Ovary (tissue), 9 donors: ENCODE results near the gene CDK5RAP3. TPM values are rescaled to one million over a fixed set of nuclear protein-coding genes. Genes with fewer than 3 reads are reported as not detected.

Source experiments
- DNase-seq, 5 donors: peaks; one replicate each; pipeline ENCODE4 v3.0.0-alpha.2; 2019 to 2020
- H3K27ac ChIP-seq, 2 donors: fragments of 200-600 bp; one replicate each; pipeline versions ENCODE4 v1.5.1 to v1.8.0; 2019 to 2022
- H3K27me3 ChIP-seq: fragments of 200-600 bp; one replicate; pipeline ENCODE4 v1.8.0; 2022
- H3K36me3 ChIP-seq: fragments of 200-600 bp; sonication (generic); one replicate; pipeline ENCODE4 v1.5.1; 2019
- H3K4me1 ChIP-seq: one replicate; pipeline ENCODE4 v1.8.1; 2013; ENCODE audit warnings: mild to moderate bottlenecking, moderate library complexity; ENCODE audit not compliant: insufficient read depth
- H3K4me3 ChIP-seq: fragments of 200-600 bp; sonication (generic); one replicate; pipeline ENCODE4 v1.5.1; 2017
- H3K9me3 ChIP-seq, 2 donors: fragments of 200-600 bp in 1 of 2; sonication (generic) in 1 of 2; one replicate each; pipeline versions ENCODE4 v1.5.1 to v1.8.1; 2013 to 2019; ENCODE audit warnings: mild to moderate bottlenecking in 1 of 2, moderate library complexity in 1 of 2
- CTCF ChIP-seq, 3 donors: fragments of 450-650 bp in 2 of 3; fragments of 200-600 bp in 1 of 3; IDR thresholded peaks; one replicate each; pipeline versions ENCODE4 v1.5.1 to v1.8.0; 2016 to 2022; ENCODE audit warnings: antibody characterized with exemption in 3 of 3, mild to moderate bottlenecking in 1 of 3
- EP300 ChIP-seq: sonication (generic); formaldehyde crosslinking; IDR thresholded peaks from one replicate; pipeline ENCODE4 v1.6.1; 2017; ENCODE audit warnings: antibody characterized with exemption
- POLR2A ChIP-seq: fragments of 450-650 bp; IDR thresholded peaks from one replicate; pipeline ENCODE4 v1.6.1; 2017; ENCODE audit warnings: antibody characterized with exemption, mild to moderate bottlenecking, moderate library complexity
- whole genome bisulfite sequencing, 3 donors: extraction: QIAGEN DNeasy Blood & Tissue Kit in 1 of 3; methylation state at CpG; one replicate each; pipeline versions ENCODE4 v1.1.5 to v1.1.7; 2013 to 2017; 5-methylcytosine and 5-hydroxymethylcytosine counted together
- intact Hi-C, 4 donors: fragments of 100-400 bp; cut with DNase I; formaldehyde crosslinking; loops; one replicate each; pipeline versions ENCODE4 v1.11.0 to v1.15.1; 2022 to 2023
- polyA plus RNA-seq, 2 donors: library from polyadenylated mRNA; stranded (reverse); fragments of 200-250 nt in 1 of 2; fragments of 350-450 nt in 1 of 2; fragmentation: Illumina TruSeq in 1 of 2; extraction: RNeasy Lipid Tissue Mini Kit (QIAGEN cat#74804) in 1 of 2; gene quantifications; one replicate each; pipeline ENCODE4 v1.2.3, GENCODE V29; 2013 to 2014
- total RNA-seq, 7 donors: library from RNA; depleted of rRNA in 2 of 7; stranded (reverse); fragments of >200 nt in 2 of 7; fragmentation: NEBNext Ultra II Directional in 3 of 7; extraction: Animal tissue kit (Norgen Biotek cat#: 25700) in 3 of 7; gene quantifications; one replicate each; pipeline versions ENCODE4 v1.1.0 to v1.2.4, GENCODE V29; 2016 to 2023
- donor health status: DM: no; HTN: no; CAD: no; lungs with moderate emphysema.
- donor health status: DM: no; HTN: no; CAD: no.
- donor health status: Bipolar disorder and iron deficiency.
- donor health status: DM: yes; HTN: yes; CAD: no.
- donor health status: DM: no; HTN: no; CAD: no.
- donor health status: DM: yes; HTN: yes; CAD: no.

The CDK5RAP3 gene
- total and polyA plus RNA-seq, 9 donors = 125 to 197 (median 144) TPM

- H3K4me3 ChIP-seq = no peak overlapping the region
- H3K36me3 ChIP-seq = no peaks in the 10 kb centered on the region
- no peak for DNase-seq
- H3K9me3 ChIP-seq = no peaks in the 10 kb centered on the region
- H3K27ac ChIP-seq = no peak overlapping the region
- no peaks in the 10 kb centered on the region for H3K27me3 ChIP-seq
- TF ChIP-seq EP300 (no peak), POLR2A (no peak), CTCF (IDR thresholded peaks at IDR 0.05) (no peak)
- H3K4me1 ChIP-seq = no peaks in the 10 kb centered on the region
- intact Hi-C loops = no loop called here
Observed at GRCh38 chr17:47980541-47980940, 9.6 kb downstream of the CDK5RAP3 start.

DNA sequence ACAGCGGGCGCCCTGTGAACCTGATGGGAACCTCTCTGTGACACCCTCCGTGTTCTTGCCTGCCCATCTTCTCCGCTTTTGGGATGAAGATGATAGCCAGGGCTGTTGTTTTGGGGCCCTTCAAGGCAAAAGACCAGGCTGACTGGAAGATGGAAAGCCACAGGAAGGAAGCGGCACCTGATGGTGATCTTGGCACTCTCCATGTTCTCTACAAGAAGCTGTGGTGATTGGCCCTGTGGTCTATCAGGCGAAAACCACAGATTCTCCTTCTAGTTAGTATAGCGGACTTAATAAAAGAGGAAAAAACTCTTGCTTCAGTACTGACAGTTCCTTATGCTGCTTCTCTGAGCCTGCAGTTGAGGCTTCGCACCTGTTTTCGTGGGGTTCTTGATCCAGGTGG lies 10.5 kb downstream of the CDK5RAP3 start:
- Histone ChIP-seq H3K4me1 (no peaks in the 10 kb centered on the region), H3K9me3 (no peaks in the 10 kb centered on the region), H3K27ac (no peak overlapping the region), H3K27me3 (no peaks in the 10 kb centered on the region), H3K36me3 (no peaks in the 10 kb centered on the region), H3K4me3 (no peak overlapping the region)
- TF ChIP-seq CTCF (IDR thresholded peaks at IDR 0.05) = no peak
- no peak for TF ChIP-seq EP300
- no peak for TF ChIP-seq POLR2A
- 93 to 96% (median 94%) methylated on average over 9 of the region's 9 CpGs for WGBS, 3 donors
- intact Hi-C loops = no loop called here
- DNase-seq = no peak

GRCh38 chr17:47982091-47982617 lies 11.2 kb downstream of the CDK5RAP3 start:
- H3K9me3 ChIP-seq = no peaks in the 10 kb centered on the region
- no peak for DNase-seq
- intact Hi-C loops = no loop called here
- H3K36me3 ChIP-seq = no peaks in the 10 kb centered on the region
- 69 to 78% (median 73%) methylated on average over 14 of the region's 14 CpGs for WGBS, 3 donors
- H3K27ac ChIP-seq = no peak overlapping the region
- no peak overlapping the region for H3K4me3 ChIP-seq
- H3K27me3 ChIP-seq = no peaks in the 10 kb centered on the region
- TF ChIP-seq CTCF (IDR thresholded peaks at IDR 0.05) = no peak
- no peak for TF ChIP-seq EP300
- TF ChIP-seq POLR2A = no peak
- H3K4me1 ChIP-seq = no peaks in the 10 kb centered on the region

DNA sequence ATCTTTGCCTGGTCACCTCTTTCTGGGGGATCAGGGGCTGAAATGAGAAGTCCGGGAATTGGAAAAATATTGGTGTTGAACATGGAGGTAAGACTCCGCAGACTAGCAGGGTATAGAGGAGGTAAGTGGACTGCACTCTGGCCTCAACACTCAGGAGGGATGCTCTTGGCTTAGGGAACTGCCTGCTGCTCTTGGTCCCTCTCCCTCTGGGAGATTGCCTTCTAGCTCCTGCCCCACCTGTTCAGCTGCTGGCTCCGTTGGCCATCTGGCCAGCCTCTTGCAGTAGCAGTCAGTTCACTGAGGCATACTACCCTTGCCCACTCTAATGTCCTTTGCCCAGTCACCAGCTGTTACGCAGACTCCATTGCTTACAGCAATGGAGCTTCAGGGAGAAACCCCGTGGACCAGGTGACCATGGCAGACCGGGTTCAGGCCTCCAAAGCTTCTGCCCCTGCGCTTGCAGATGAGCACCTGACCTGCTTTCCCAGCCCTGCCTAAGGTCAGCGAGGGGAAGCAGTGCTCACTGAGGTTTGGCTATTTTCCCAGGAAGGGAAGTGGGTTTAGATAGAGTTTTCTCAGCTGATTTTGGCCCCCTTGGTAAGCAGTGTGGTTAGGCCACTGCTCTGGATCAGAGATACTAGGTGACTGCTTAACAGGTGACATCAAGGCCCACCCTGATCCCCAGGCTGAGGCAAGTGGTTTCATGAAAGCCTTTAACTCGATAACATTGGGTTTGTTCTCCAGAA lies 11.9 kb downstream of the CDK5RAP3 start:
- H3K36me3 ChIP-seq = no peaks in the 10 kb centered on the region

More for the DNA sequence above, 11.9 kb downstream of the CDK5RAP3 start:
- DNase-seq = no peak
- Histone ChIP-seq H3K4me3 (no peak overlapping the region), H3K4me1 (no peaks in the 10 kb centered on the region), H3K9me3 (no peaks in the 10 kb centered on the region), H3K27ac (no peak overlapping the region), H3K27me3 (no peaks in the 10 kb centered on the region)
- TF ChIP-seq POLR2A (no peak), EP300 (no peak), CTCF (IDR thresholded peaks at IDR 0.05) (no peak)
- intact Hi-C loops = no loop called here
- 72 to 82% (median 78%) methylated on average over 9 of the region's 9 CpGs for WGBS, 3 donors
